H1 (cell line): ENCODE data around the gene USP3. TPM values are rescaled to one million over a fixed set of nuclear protein-coding genes. Genes with fewer than 3 reads are reported as not detected.

Source experiments
- CTCF ChIA-PET: fragments of 300-600 bp; sonication (Branson Sonifier 250); formaldehyde crosslinking; loops from one replicate; lab custom pipeline; 2021; ENCODE audit not compliant: partially characterized antibody; lab: Charles Lee
- POLR2A ChIA-PET: fragments of 300-600 bp; sonication (Branson Sonifier 250); formaldehyde crosslinking; loops from one replicate; lab custom pipeline; 2021; ENCODE audit warnings: inconsistent platforms; ENCODE audit not compliant: partially characterized antibody; lab: Charles Lee
- DNase-seq, 2 experiments: peaks; one replicate each; pipeline versions ENCODE4 v3.0.0 to v3.0.0-alpha.2; 2010 to 2022; ENCODE audit warnings: low spot score in 2 of 2, low read depth in 1 of 2, mixed read lengths in 1 of 2
- FAIRE-seq: peaks from 2 replicates; lab custom pipeline; 2011; peaks lifted over from hg19 to GRCh38; lab: Jason Lieb, UNC
- H2AFZ ChIP-seq: 2 replicates; pipeline ENCODE4 v1.8.1; 2012; ENCODE audit warnings: low read length, inconsistent platforms
- H2AK5ac ChIP-seq: 2 replicates; pipeline ENCODE4 v1.6.1; 2013; ENCODE audit warnings: low read depth, low read length
- H2BK120ac ChIP-seq: replicated peaks from 2 replicates; pipeline ENCODE3; 2013; ENCODE audit warnings: low read depth, low read length, inconsistent platforms
- H2BK12ac ChIP-seq: 2 replicates; pipeline ENCODE4 v1.6.1; 2013; ENCODE audit warnings: low read depth, low read length
- H2BK15ac ChIP-seq: 2 replicates; pipeline ENCODE4 v1.6.1; 2013; ENCODE audit warnings: low read length
- H2BK20ac ChIP-seq: 2 replicates; pipeline ENCODE4 v1.6.1; 2013; ENCODE audit warnings: low read length
- H2BK5ac ChIP-seq: 2 replicates; pipeline ENCODE4 v1.6.1; 2013; ENCODE audit warnings: low read depth, low read length
- H3K14ac ChIP-seq: 2 replicates; pipeline ENCODE4 v1.6.1; 2013; ENCODE audit warnings: inconsistent platforms; ENCODE audit not compliant: insufficient read length
- H3K18ac ChIP-seq: 2 replicates; pipeline ENCODE4 v1.6.1; 2013; ENCODE audit warnings: low read length; ENCODE audit errors: extremely low read depth
- H3K23ac ChIP-seq: 2 replicates; pipeline ENCODE4 v1.6.1; 2013; ENCODE audit warnings: inconsistent platforms; ENCODE audit not compliant: insufficient read length
- H3K23me2 ChIP-seq: 2 replicates; pipeline ENCODE4 v1.6.1; 2013; ENCODE audit warnings: low read depth, low read length
- H3K27ac ChIP-seq: 2 replicates; pipeline ENCODE4 v1.6.1; 2011; ENCODE audit warnings: low read depth, low read length, inconsistent platforms
- H3K27me3 ChIP-seq, 4 experiments: replicated peaks in 1 of 4; 1 replicate in 1 of 4; 2 replicates in 3 of 4; pipeline versions ENCODE4 v1.6.1 to v1.8.1; 2011 to 2013; ENCODE audit warnings: low read length in 3 of 4, mild to moderate bottlenecking in 3 of 4, inconsistent platforms in 2 of 4, mixed read lengths in 2 of 4, moderate library complexity in 1 of 4; ENCODE audit not compliant: control insufficient read depth in 3 of 4, insufficient read depth in 3 of 4; ENCODE audit errors: extremely low read depth in 1 of 4
- H3K36me3 ChIP-seq, 4 experiments: 2 replicates each; pipeline versions ENCODE4 v1.6.1 to v1.8.1; 2011 to 2013; ENCODE audit warnings: mild to moderate bottlenecking in 4 of 4, low read length in 3 of 4, moderate library complexity in 2 of 4, control low read depth in 1 of 4, inconsistent platforms in 1 of 4; ENCODE audit not compliant: insufficient read depth in 4 of 4, control insufficient read depth in 2 of 4
- H3K4ac ChIP-seq: replicated peaks from 2 replicates; pipeline ENCODE3; 2013; ENCODE audit warnings: low read length, low read depth, mixed read lengths, inconsistent platforms; ENCODE audit not compliant: insufficient read length
- H3K4me1 ChIP-seq, 4 experiments: replicated peaks in 1 of 4; 1 replicate in 1 of 4; 2 replicates in 3 of 4; pipeline versions ENCODE4 v1.6.1 to v1.8.1; 2011 to 2013; ENCODE audit warnings: low read length in 3 of 4, inconsistent platforms in 2 of 4, mixed read lengths in 1 of 4; ENCODE audit not compliant: insufficient read depth in 4 of 4, control insufficient read depth in 3 of 4
- H3K4me2 ChIP-seq, 2 experiments: 2 replicates each; pipeline versions ENCODE4 v1.6.1 to v1.8.1; 2011 to 2013; ENCODE audit warnings: low read depth in 2 of 2, low read length in 2 of 2, control low read depth in 1 of 2, inconsistent platforms in 1 of 2, mild to moderate bottlenecking in 1 of 2; ENCODE audit not compliant: insufficient read depth in 1 of 2
- H3K4me3 ChIP-seq, 4 experiments: fragments of 200-600, 300-600 bp in 1 of 4; sonication (generic), shearing (Covaris generic), sonication (Bioruptor Twin) in 1 of 4; 2 replicates each; pipeline versions ENCODE4 v1.5.1 to v1.8.1; 2011 to 2016; ENCODE audit warnings: low read length in 4 of 4, low read depth in 3 of 4, control low read depth in 2 of 4, inconsistent platforms in 2 of 4, mild to moderate bottlenecking in 2 of 4, mixed read lengths in 1 of 4, moderate library complexity in 1 of 4; ENCODE audit not compliant: insufficient read depth in 2 of 4; ENCODE audit errors: extremely low read depth in 1 of 4
- H3K56ac ChIP-seq: replicated peaks from 2 replicates; pipeline ENCODE3; 2013; ENCODE audit warnings: low read depth, mild to moderate bottlenecking, mixed read lengths, low read length, inconsistent platforms; ENCODE audit not compliant: insufficient read length
- H3K79me1 ChIP-seq: 2 replicates; pipeline ENCODE4 v1.6.1; 2013; ENCODE audit warnings: low read depth, low read length, control low read depth
- H3K79me2 ChIP-seq, 2 experiments: 2 replicates each; pipeline versions ENCODE4 v1.6.1 to v1.8.1; 2012 to 2013; ENCODE audit warnings: low read length in 2 of 2, mild to moderate bottlenecking in 2 of 2, inconsistent platforms in 1 of 2; ENCODE audit not compliant: insufficient read depth in 2 of 2, control insufficient read depth in 1 of 2
- H3K9ac ChIP-seq, 4 experiments: replicated peaks in 1 of 4; 1 replicate in 1 of 4; 2 replicates in 3 of 4; pipeline versions ENCODE4 v1.6.1 to v1.8.1; 2011 to 2013; ENCODE audit warnings: low read depth in 3 of 4, low read length in 3 of 4, control low read depth in 2 of 4, mild to moderate bottlenecking in 2 of 4, moderate library complexity in 2 of 4, inconsistent platforms in 1 of 4; ENCODE audit errors: extremely low read depth in 1 of 4
- H3K9me3 ChIP-seq, 2 experiments: 2 replicates each; pipeline versions ENCODE4 v1.6.1 to v1.8.1; 2012 to 2013; ENCODE audit warnings: mild to moderate bottlenecking in 2 of 2, moderate library complexity in 2 of 2, control low read depth in 1 of 2, inconsistent platforms in 1 of 2, low read depth in 1 of 2, low read length in 1 of 2, mixed read lengths in 1 of 2; ENCODE audit not compliant: insufficient read depth in 2 of 2
- H4K20me1 ChIP-seq, 2 experiments: replicated peaks in 1 of 2; 2 replicates each; pipeline versions ENCODE3 to v1.8.1; 2011 to 2013; ENCODE audit warnings: inconsistent platforms in 2 of 2, low read length in 2 of 2, mild to moderate bottlenecking in 1 of 2; ENCODE audit not compliant: insufficient read depth in 2 of 2, control insufficient read depth in 1 of 2
- H4K5ac ChIP-seq: 2 replicates; pipeline ENCODE4 v1.6.1; 2013; ENCODE audit warnings: low read length, low read depth, mixed read lengths, inconsistent platforms; ENCODE audit not compliant: insufficient read length
- H4K8ac ChIP-seq: 2 replicates; pipeline ENCODE4 v1.8.0; 2013; ENCODE audit warnings: mild to moderate bottlenecking, moderate library complexity, low read length, inconsistent platforms; ENCODE audit not compliant: insufficient read depth; ENCODE audit errors: extremely low read depth
- H4K91ac ChIP-seq: replicated peaks from 2 replicates; pipeline ENCODE3; 2013; ENCODE audit warnings: low read length, mixed read lengths, inconsistent platforms; ENCODE audit not compliant: insufficient read length
- BCL11A ChIP-seq, 2 experiments: IDR thresholded peaks; one replicate each; pipeline ENCODE4 v1.6.1; 2011; ENCODE audit warnings: low read depth in 2 of 2, low read length in 2 of 2, mild to moderate bottlenecking in 2 of 2
- WGBS, 2 experiments: shearing (Covaris generic) in 1 of 2; methylation state at CpG; one replicate each; pipeline versions ENCODE4 v1.1.6 to v1.1.7; 2013 to 2015; ENCODE audit warnings: low lambda C conversion rate in 2 of 2, mixed read lengths in 2 of 2, inconsistent platforms in 1 of 2, low coverage in 1 of 2, missing lambda C conversion rate in 1 of 2; ENCODE audit not compliant: insufficient replicate concordance in 2 of 2, insufficient coverage in 1 of 2, insufficient read length in 1 of 2; ENCODE audit errors: extremely low coverage in 1 of 2, missing lambda C conversion rate in 1 of 2; 5-methylcytosine and 5-hydroxymethylcytosine counted together
- polyA plus RNA-seq, 7 experiments: library from polyadenylated mRNA; depleted of rRNA in 3 of 7; stranded (reverse) in 5 of 7; unstranded in 2 of 7; fragments of >200 nt in 5 of 7; fragments of 200-250 nt in 2 of 7; gene quantifications; 1 replicate in 5 of 7; 2 replicates in 1 of 7; 4 replicates in 1 of 7; pipeline versions ENCODE4 v1.2.1 to v1.2.3, GENCODE V29; 2011 to 2013; ENCODE audit warnings: missing spikeins in 2 of 7, mixed read lengths in 2 of 7
- total RNA-seq: library from RNA; stranded (reverse); fragmentation: NEBNext Ultra II Directional; extraction: Animal tissue kit (Norgen Biotek cat#: 25700); gene quantifications from 2 replicates; pipeline ENCODE4 v1.2.1, GENCODE V29; 2021

The USP3 gene
- total and polyA plus RNA-seq, 2 of the 8 experiments (the other 6 are each of a cell fraction or from before 2014, with no cell fraction given) = 15.5 to 16.2 TPM

GRCh38 chr15:63605036-63605435, 100.6 kb downstream of the USP3 start:
- CTCF ChIA-PET = interaction anchor here (1.6 to 3.2 kb wide), 2 partner anchors 22 to 138 kb away, joined by 3 to 12 read pairs; no protein-coding TSS in a partner anchor
- no peak overlapping the region for H4K5ac ChIP-seq

More at GRCh38 chr15:63605036-63605435, 100.6 kb downstream of the USP3 start:
- Histone ChIP-seq H3K9me3 (no peaks in the 10 kb centered on the region), H3K36me3 (peaks cover 0 to 6% (median 3%) of the 10 kb centered on the region in 4 experiments; a peak in 5 of 8 replicates), H2BK20ac (no peak overlapping the region), H3K79me2 (no peaks in the 10 kb centered on the region), H2BK5ac (no peak overlapping the region), H3K4me3 (no peak overlapping the region), H2AFZ (no peak overlapping the region), H4K20me1 (peaks cover 0 to 5% of the 10 kb centered on the region in 2 experiments), H3K27ac (no peak overlapping the region), H3K4me2 (no peak overlapping the region), H3K23me2 (peaks cover 13% of the 10 kb centered on the region), H4K91ac (no peak overlapping the region), H2BK120ac (no peak overlapping the region), H4K8ac (no peak overlapping the region), H3K9ac (no peak overlapping the region), H3K4ac (no peak overlapping the region), H3K23ac (no peak overlapping the region), H3K79me1 (no peaks in the 10 kb centered on the region), H3K27me3 (peaks cover 0 to 24% (median 17%) of the 10 kb centered on the region in 4 experiments; a peak in 6 of 7 replicates), H2BK12ac (no peak overlapping the region), H3K4me1 (peaks cover 0 to 5% (median 2%) of the 10 kb centered on the region in 4 experiments; a peak in 5 of 7 replicates), H2BK15ac (no peak overlapping the region), H3K14ac (no peak overlapping the region), H2AK5ac (no peak overlapping the region), H3K18ac (no peak overlapping the region), H3K56ac (no peak overlapping the region)
- TF ChIP-seq BCL11A (IDR thresholded peaks at IDR 0.05; ENCODE audit: low read depth in 2 of 2, low read length in 2 of 2) = no peak
- POLR2A ChIA-PET = no interaction called here
- no peak for DNase-seq
- 95% methylated on average over 3 of the region's 3 CpGs; no CpG with 5 or more reads in 1 of the 2 experiments for WGBS, 2 experiments
- no peak for FAIRE-seq
